Measurements from ENCODE around the gene WEE2. TPM values are rescaled to one million over a fixed set of nuclear protein-coding genes. Genes with fewer than 3 reads are reported as not detected.

The WEE2 gene
- total RNA-seq (not detected), polyA plus RNA-seq (under 1 TPM in 1 of 3 donors, not detected in 2; 0.04 TPM)
- long read RNA-seq, donor 1, result 0 reads
- long read RNA-seq, donor 2, result 0 reads

DNA sequence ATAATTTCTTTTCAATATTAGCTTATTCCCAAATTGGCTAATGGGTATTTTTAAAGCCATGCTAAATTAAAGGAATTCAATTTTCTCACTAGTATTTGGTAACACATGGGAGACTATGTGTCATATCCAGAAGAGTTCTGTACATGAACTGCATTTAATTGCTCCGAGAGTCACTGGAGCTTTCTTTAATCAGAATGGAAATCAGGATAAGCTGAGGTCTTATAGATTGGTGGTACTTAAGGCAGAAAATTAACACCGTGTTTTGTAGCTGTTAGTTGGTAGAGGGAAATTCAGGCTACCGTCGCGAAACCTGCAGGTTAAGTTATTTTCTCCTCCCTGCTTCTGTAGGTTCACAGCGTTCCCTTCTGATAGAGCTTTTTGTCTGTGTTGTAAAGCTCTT lies at the start of gene WEE2:
TSS of gene WEE2 (plus strand) at position 3 of the 400 bp plus-strand sequence. CDS start 406 bp downstream, outside the sequence.
- Histone ChIP-seq H3K27ac (no peak within 1 kb of the TSS), H3K4me3 (no peak within 1 kb of the TSS), H3K27me3 (replicated peaks in 1 of 7) (no peaks in the 10 kb centered on the region), H3K36me3 (peaks cover 0 to under 1% (median 0%) of the 10 kb centered on the region in 6 donors), H3K4me1 (no peaks in the 10 kb centered on the region), H3K9me3 (no peaks in the 10 kb centered on the region)
- intact Hi-C loops (cut with DNase I; ENCODE audit: low total_unique reads), result no loop called here
- DNase-seq, result no peak
- 92 to 96% (median 94%) methylated on average over 6 of the region's 6 CpGs for WGBS, 5 donors
- TF ChIP-seq, protein P1, sequence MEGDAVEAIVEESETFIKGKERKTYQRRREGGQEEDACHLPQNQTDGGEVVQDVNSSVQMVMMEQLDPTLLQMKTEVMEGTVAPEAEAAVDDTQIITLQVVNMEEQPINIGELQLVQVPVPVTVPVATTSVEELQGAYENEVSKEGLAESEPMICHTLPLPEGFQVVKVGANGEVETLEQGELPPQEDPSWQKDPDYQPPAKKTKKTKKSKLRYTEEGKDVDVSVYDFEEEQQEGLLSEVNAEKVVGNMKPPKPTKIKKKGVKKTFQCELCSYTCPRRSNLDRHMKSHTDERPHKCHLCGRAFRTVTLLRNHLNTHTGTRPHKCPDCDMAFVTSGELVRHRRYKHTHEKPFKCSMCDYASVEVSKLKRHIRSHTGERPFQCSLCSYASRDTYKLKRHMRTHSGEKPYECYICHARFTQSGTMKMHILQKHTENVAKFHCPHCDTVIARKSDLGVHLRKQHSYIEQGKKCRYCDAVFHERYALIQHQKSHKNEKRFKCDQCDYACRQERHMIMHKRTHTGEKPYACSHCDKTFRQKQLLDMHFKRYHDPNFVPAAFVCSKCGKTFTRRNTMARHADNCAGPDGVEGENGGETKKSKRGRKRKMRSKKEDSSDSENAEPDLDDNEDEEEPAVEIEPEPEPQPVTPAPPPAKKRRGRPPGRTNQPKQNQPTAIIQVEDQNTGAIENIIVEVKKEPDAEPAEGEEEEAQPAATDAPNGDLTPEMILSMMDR (IDR thresholded peaks at IDR 0.05 in 8 of 11, conservative IDR thresholded peaks at IDR 0.05 in 3 of 11), result no peak
- TF ChIP-seq POLR2A (IDR thresholded peaks at IDR 0.05) (no peak), POLR2AphosphoS5 (IDR thresholded peaks at IDR 0.05) (no peak)

DNA sequence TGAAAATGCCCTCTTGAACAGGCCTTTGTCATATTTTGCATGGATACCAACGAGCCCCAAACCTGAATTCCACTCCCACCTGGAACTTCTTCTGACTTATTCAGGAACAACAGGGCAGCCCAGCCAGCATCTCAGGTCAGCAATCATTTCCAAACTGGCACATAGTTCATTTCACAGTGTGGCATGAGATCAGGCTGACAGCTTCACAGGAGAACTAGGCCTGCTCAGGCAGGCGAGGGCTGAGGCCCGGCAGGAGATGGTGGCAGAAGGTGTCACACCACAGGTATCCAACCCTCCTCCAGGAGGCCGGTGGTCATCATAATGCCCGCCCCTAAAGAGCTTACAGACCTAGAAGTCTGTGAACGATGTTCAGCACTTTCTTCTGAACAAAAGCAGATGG lies 48.7 kb upstream of the WEE2 start:
- H3K4me3 ChIP-seq, result no peak overlapping the region
- TF ChIP-seq, protein P1 (IDR thresholded peaks at IDR 0.05 in 8 of 11, conservative IDR thresholded peaks at IDR 0.05 in 3 of 11), result no peak
- no peak for TF ChIP-seq POLR2A (IDR thresholded peaks at IDR 0.05)
- no peak for TF ChIP-seq POLR2AphosphoS5 (IDR thresholded peaks at IDR 0.05)
- no peak for DNase-seq
- peaks cover 0 to 91% (median 41%) of the 10 kb centered on the region in 6 donors for H3K36me3 ChIP-seq
- H3K4me1 ChIP-seq, result peaks cover 0 to 19% (median 5%) of the 10 kb centered on the region in 6 donors
- no peaks in the 10 kb centered on the region for H3K9me3 ChIP-seq
- intact Hi-C loops (cut with DNase I; ENCODE audit: low total_unique reads), result loop anchor here (10.0 kb wide), 1 partner anchor 75 kb away; the partner anchor contains the start of gene SSBP1
- WGBS, 5 donors, result 85 to 92% (median 90%) methylated on average over 5 to 6 of the region's 6 CpGs
- H3K27me3 ChIP-seq (replicated peaks in 1 of 7), result no peaks in the 10 kb centered on the region
- peak overlapping the region in 5 of 8 donors; percentile 3 to 56 (median 54) for H3K27ac ChIP-seq

GRCh38 chr7:141660259-141660658 lies 47.9 kb upstream of the WEE2 start:
- no peaks in the 10 kb centered on the region for H3K9me3 ChIP-seq
- TF ChIP-seq POLR2AphosphoS5 (IDR thresholded peaks at IDR 0.05), result peak in 2 of 3 donors; percentile 49
- TF ChIP-seq POLR2A (IDR thresholded peaks at IDR 0.05), result no peak
- peaks cover 0 to 15% (median 2%) of the 10 kb centered on the region in 6 donors for H3K4me1 ChIP-seq
- peaks cover 0 to 95% (median 49%) of the 10 kb centered on the region in 6 donors for H3K36me3 ChIP-seq
- WGBS, 5 donors, result 27 to 51% (median 37%) methylated on average over 4 of the region's 4 CpGs
- no peak overlapping the region for H3K4me3 ChIP-seq
- peak overlapping the region in 6 of 8 donors; percentile 10 to 59 (median 46) for H3K27ac ChIP-seq
- no peak for DNase-seq
- H3K27me3 ChIP-seq (replicated peaks in 1 of 7), result no peaks in the 10 kb centered on the region
- intact Hi-C loops (cut with DNase I; ENCODE audit: low total_unique reads), result no loop called here

- H3K27ac ChIP-seq, result peak overlapping the region in 4 of 8 donors; percentile 43 to 62 (median 55)
- DNase-seq, result no peak
- TF ChIP-seq POLR2AphosphoS5 (IDR thresholded peaks at IDR 0.05), result no peak
- no peak for TF ChIP-seq POLR2A (IDR thresholded peaks at IDR 0.05)
- TF ChIP-seq, protein P1 (IDR thresholded peaks at IDR 0.05 in 8 of 11, conservative IDR thresholded peaks at IDR 0.05 in 3 of 11), result no peak
These were observed 44.9 kb upstream of the WEE2 start for GRCh38 chr7:141663081-141663849.

More at GRCh38 chr7:141663081-141663849, 44.9 kb upstream of the WEE2 start:
- H3K36me3 ChIP-seq, result peaks cover 0 to 100% (median 55%) of the 10 kb centered on the region in 6 donors
- no peak overlapping the region for H3K4me3 ChIP-seq
- peaks cover 0 to 15% (median 2%) of the 10 kb centered on the region in 6 donors for H3K4me1 ChIP-seq
- no peaks in the 10 kb centered on the region for H3K27me3 ChIP-seq (replicated peaks in 1 of 7)
- H3K9me3 ChIP-seq, result no peaks in the 10 kb centered on the region
- intact Hi-C loops (cut with DNase I; ENCODE audit: low total_unique reads), result no loop called here
- 42 to 64% (median 50%) methylated on average over 6 of the region's 6 CpGs for WGBS, 5 donors
